Measurements from ENCODE around the gene FOXD2. TPM values are rescaled to one million over a fixed set of nuclear protein-coding genes. Genes with fewer than 3 reads are reported as not detected.

FOXD2 gene
- total and polyA plus RNA-seq, 2 experiments from 2014 or later = 0.02 TPM; not detected in 1

- peaks cover 4% of the 10 kb centered on the region for H3K4me1 ChIP-seq (ENCODE audit: low read depth)
- no peak for DNase-seq (ENCODE audit: low read depth in 1 of 2, low spot score in 1 of 2)
- no peak overlapping the region for H3K27ac ChIP-seq
- no peaks in the 10 kb centered on the region for H3K9me3 ChIP-seq (ENCODE audit: low read depth)
- H3K27me3 ChIP-seq = peaks cover 100% of the 10 kb centered on the region
- H3K36me3 ChIP-seq = no peaks in the 10 kb centered on the region
- TF ChIP-seq, protein P1, sequence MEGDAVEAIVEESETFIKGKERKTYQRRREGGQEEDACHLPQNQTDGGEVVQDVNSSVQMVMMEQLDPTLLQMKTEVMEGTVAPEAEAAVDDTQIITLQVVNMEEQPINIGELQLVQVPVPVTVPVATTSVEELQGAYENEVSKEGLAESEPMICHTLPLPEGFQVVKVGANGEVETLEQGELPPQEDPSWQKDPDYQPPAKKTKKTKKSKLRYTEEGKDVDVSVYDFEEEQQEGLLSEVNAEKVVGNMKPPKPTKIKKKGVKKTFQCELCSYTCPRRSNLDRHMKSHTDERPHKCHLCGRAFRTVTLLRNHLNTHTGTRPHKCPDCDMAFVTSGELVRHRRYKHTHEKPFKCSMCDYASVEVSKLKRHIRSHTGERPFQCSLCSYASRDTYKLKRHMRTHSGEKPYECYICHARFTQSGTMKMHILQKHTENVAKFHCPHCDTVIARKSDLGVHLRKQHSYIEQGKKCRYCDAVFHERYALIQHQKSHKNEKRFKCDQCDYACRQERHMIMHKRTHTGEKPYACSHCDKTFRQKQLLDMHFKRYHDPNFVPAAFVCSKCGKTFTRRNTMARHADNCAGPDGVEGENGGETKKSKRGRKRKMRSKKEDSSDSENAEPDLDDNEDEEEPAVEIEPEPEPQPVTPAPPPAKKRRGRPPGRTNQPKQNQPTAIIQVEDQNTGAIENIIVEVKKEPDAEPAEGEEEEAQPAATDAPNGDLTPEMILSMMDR (IDR thresholded peaks at IDR 0.05; ENCODE audit: low read depth, low read length) = no peak
- H3K4me3 ChIP-seq = peak overlapping the region; percentile 63
These were observed 547 bp downstream of the FOXD2 start for GRCh38 chr1:47438165-47439016.

GRCh38 chr1:47439017-47439818, 1.4 kb downstream of the FOXD2 start:
- TF ChIP-seq, protein P1 (IDR thresholded peaks at IDR 0.05; ENCODE audit: low read depth, low read length) = no peak
- H3K4me3 ChIP-seq = no peak overlapping the region
- no peak for DNase-seq (ENCODE audit: low read depth in 1 of 2, low spot score in 1 of 2)

DNA sequence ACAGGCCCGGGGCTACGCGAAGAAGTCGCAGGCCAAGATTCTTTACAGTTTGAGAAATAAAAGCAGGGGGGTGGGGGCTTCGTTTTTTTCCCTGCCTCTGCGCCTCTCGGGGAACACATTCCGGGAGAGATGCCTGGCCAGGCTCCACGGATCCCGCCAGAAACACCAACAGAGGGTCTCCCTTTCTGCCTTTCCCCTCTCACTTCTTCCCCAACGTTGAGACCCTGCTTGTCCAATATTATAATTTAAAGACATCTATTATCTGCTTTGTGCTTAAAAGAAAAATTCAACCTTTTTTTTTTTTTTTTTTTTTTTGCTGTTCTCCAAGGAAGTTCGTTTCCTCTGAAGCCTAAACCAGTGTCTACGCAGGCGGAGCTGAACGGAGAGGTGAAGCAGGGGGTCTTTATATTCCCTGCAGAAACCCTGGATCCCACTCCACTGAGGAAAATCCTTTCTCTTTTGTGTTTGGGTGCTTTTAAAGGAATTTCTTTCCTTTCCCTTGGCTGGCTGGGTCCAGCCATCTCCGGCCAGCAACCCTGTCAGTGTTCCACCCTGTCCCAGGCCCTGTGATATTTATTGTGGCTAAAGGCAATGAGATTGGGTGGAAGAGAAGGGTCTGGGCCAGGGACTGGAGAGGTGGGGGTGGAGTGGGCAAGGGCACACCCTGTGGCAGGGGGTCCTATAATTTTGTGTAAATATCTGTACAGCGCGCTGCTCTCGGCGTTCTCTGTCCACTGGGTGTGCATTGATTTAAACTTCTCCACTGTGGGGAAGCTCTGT, 2.2 kb downstream of the FOXD2 start:
- TF ChIP-seq, protein P1 (IDR thresholded peaks at IDR 0.05; ENCODE audit: low read depth, low read length) = no peak
- H3K4me3 ChIP-seq = no peak overlapping the region

More at GRCh38 chr1:47439017-47439818, 1.4 kb downstream of the FOXD2 start:
- Histone ChIP-seq H3K4me1 (ENCODE audit: low read depth) (peaks cover 4% of the 10 kb centered on the region), H3K36me3 (no peaks in the 10 kb centered on the region), H3K27me3 (peaks cover 100% of the 10 kb centered on the region), H3K9me3 (ENCODE audit: low read depth) (no peaks in the 10 kb centered on the region), H3K27ac (no peak overlapping the region)

GRCh38 chr1:47440599-47441081, 2.8 kb downstream of the FOXD2 start:
- no peak for DNase-seq (ENCODE audit: low read depth in 1 of 2, low spot score in 1 of 2)
- Histone ChIP-seq H3K27me3 (peaks cover 100% of the 10 kb centered on the region), H3K9me3 (ENCODE audit: low read depth) (no peaks in the 10 kb centered on the region), H3K36me3 (no peaks in the 10 kb centered on the region), H3K4me1 (ENCODE audit: low read depth) (peaks cover 3% of the 10 kb centered on the region), H3K4me3 (no peak overlapping the region), H3K27ac (no peak overlapping the region)
- TF ChIP-seq, protein P1 (IDR thresholded peaks at IDR 0.05; ENCODE audit: low read depth, low read length) = no peak

More for the DNA sequence above, 2.2 kb downstream of the FOXD2 start:
- H3K27me3 ChIP-seq = peaks cover 100% of the 10 kb centered on the region
- H3K4me1 ChIP-seq (ENCODE audit: low read depth) = peaks cover 3% of the 10 kb centered on the region
- H3K9me3 ChIP-seq (ENCODE audit: low read depth) = no peaks in the 10 kb centered on the region
- H3K27ac ChIP-seq = no peak overlapping the region
- no peaks in the 10 kb centered on the region for H3K36me3 ChIP-seq
- no peak for DNase-seq (ENCODE audit: low read depth in 1 of 2, low spot score in 1 of 2)
